Measurements from ENCODE around the gene PFKL.

DNA sequence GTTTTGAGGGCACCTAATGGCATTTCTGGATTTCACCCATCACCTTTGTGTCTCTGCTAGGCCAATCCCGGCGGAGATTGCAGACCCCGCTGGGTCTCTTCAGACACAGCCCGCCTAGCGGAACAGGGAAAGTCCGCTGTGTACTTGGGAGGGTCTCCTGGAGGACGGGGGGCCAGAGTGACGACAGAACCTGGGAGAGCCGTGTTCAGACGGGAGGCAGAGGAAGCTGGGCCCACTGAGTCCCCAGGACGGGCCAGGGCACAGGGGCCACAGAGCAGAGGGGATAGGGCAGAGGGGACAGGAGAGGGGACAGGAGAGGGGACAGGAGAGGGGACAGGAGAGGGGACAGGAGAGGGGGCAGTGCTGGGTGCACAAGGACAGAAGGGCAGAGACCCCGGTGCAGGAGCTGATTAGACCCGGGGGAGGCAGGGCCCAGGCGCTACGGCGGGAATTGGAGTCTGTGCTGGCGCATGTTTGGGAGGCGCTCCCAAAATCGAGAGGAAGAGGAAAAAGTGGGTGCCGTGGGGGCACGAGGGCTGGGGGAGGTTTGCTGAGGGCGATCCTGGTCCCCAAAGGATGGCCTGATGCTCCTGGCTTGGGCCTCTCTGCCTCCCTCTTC, 66.2 kb downstream of the PFKL start:
- TF ChIP-seq POLR2AphosphoS5 (IDR thresholded peaks at IDR 0.05; ENCODE audit: low read depth, low read length) = no peak
- TF ChIP-seq CTCF (IDR thresholded peaks at IDR 0.05 in 2 of 3, conservative IDR thresholded peaks at IDR 0.05 in 1 of 3; ENCODE audit: borderline replicate concordance in 1 of 3, insufficient read depth in 1 of 3, low read depth in 2 of 3, low read length in 2 of 3) = no peak
- no peak for TF ChIP-seq POLR2A (IDR thresholded peaks at IDR 0.05; ENCODE audit: borderline replicate concordance, extremely low read depth, insufficient read depth, insufficient read length)
- no peak for TF ChIP-seq CEBPB (IDR thresholded peaks at IDR 0.05; ENCODE audit: low read depth)
- no peak for TF ChIP-seq EGR1 (IDR thresholded peaks at IDR 0.05; ENCODE audit: low read depth)
- no peak for TF ChIP-seq SRF (IDR thresholded peaks at IDR 0.05; ENCODE audit: low read depth)
- no peak for TF ChIP-seq YY1 (IDR thresholded peaks at IDR 0.05; ENCODE audit: extremely low read depth, insufficient replicate concordance, low read depth, low read length)
- TF ChIP-seq EZH2 (IDR thresholded peaks at IDR 0.05) = no peak
- no peak for TF ChIP-seq MAX (IDR thresholded peaks at IDR 0.05)
- no peak for TF ChIP-seq ZFX (IDR thresholded peaks at IDR 0.05)
- TF ChIP-seq EZH2phosphoT487 (IDR thresholded peaks at IDR 0.05; ENCODE audit: borderline replicate concordance) = no peak
- no peak for TF ChIP-seq ELF1 (IDR thresholded peaks at IDR 0.05; ENCODE audit: borderline replicate concordance, low read depth)
- no peak for TF ChIP-seq SIN3A (IDR thresholded peaks at IDR 0.05; ENCODE audit: low read depth)
- no peak for TF ChIP-seq TCF7L2 (IDR thresholded peaks at IDR 0.05; ENCODE audit: borderline replicate concordance, extremely low read depth, insufficient read depth, insufficient read length)

Measured in HCT116 (cell line).